Activated T-cell treated with anti-CD3 and anti-CD28 coated beads, Interleukin-2, amount 50 U/mL, for 24 hours (primary cell): ENCODE results near the gene BCR.
A peak's percentile ranks its signal among the peaks of the same experiment; 100 is the strongest.

Experiments used
- DNase-seq: peaks from one replicate; pipeline ENCODE4 v3.0.0-alpha.2; 2020
- H3K27ac Mint-ChIP-seq: 2 replicates; pipeline ENCODE4 v1.8.0; 2020; ENCODE audit warnings: mild to moderate bottlenecking, mixed read lengths
- H3K27me3 Mint-ChIP-seq: 2 replicates; pipeline ENCODE4 v1.8.0; 2020; ENCODE audit warnings: mixed read lengths
- H3K36me3 Mint-ChIP-seq: 2 replicates; pipeline ENCODE4 v1.8.0; 2020; ENCODE audit warnings: low read depth, mixed read lengths
- H3K4me1 Mint-ChIP-seq: 2 replicates; pipeline ENCODE4 v1.8.0; 2020; ENCODE audit warnings: low read depth, mixed read lengths
- H3K4me3 Mint-ChIP-seq: 2 replicates; pipeline ENCODE4 v1.8.0; 2020; ENCODE audit warnings: mild to moderate bottlenecking, moderate library complexity, mixed read lengths
- H3K9me3 Mint-ChIP-seq: 2 replicates; pipeline ENCODE4 v1.8.0; 2020; ENCODE audit warnings: mixed read lengths

Gene BCR

GRCh38 chr22:23218867-23219251, 38.5 kb downstream of the BCR start:
- peaks cover 7% of the 10 kb centered on the region for H3K36me3 Mint-ChIP-seq

DNA sequence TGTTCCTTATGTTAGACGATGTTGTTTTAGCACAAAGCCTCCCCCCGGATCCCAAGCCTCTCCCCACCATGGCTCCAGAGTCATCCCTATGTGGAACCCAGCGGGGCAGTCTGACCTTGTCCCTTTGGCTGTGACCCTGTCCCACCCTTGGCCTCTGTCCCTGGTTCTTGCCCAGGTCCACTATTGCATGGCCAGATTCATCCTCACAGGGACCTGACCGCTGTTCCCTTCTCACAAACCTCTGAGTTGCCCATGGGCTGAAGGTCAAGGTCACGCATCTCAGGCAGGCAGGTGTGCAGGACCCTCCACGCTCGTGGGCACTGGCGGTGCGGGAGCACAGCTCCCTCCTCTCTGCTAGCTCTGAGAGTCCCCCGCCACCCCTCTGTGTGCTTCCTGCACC, 39.0 kb downstream of the BCR start:
- H3K27ac Mint-ChIP-seq = peak overlapping the region; percentile 98
- no peaks in the 10 kb centered on the region for H3K27me3 Mint-ChIP-seq
- peak overlapping the region; percentile 69 for H3K4me3 Mint-ChIP-seq
- H3K36me3 Mint-ChIP-seq = peaks cover 7% of the 10 kb centered on the region
- H3K4me1 Mint-ChIP-seq = peaks cover 96% of the 10 kb centered on the region
- H3K9me3 Mint-ChIP-seq = no peaks in the 10 kb centered on the region
- DNase-seq = no peak

More at GRCh38 chr22:23218867-23219251, 38.5 kb downstream of the BCR start:
- H3K27ac Mint-ChIP-seq = peak overlapping the region; percentile 98
- no peaks in the 10 kb centered on the region for H3K27me3 Mint-ChIP-seq
- H3K4me3 Mint-ChIP-seq = peak overlapping the region; percentile 69
- no peaks in the 10 kb centered on the region for H3K9me3 Mint-ChIP-seq
- H3K4me1 Mint-ChIP-seq = peaks cover 96% of the 10 kb centered on the region
- DNase-seq = no peak

DNA sequence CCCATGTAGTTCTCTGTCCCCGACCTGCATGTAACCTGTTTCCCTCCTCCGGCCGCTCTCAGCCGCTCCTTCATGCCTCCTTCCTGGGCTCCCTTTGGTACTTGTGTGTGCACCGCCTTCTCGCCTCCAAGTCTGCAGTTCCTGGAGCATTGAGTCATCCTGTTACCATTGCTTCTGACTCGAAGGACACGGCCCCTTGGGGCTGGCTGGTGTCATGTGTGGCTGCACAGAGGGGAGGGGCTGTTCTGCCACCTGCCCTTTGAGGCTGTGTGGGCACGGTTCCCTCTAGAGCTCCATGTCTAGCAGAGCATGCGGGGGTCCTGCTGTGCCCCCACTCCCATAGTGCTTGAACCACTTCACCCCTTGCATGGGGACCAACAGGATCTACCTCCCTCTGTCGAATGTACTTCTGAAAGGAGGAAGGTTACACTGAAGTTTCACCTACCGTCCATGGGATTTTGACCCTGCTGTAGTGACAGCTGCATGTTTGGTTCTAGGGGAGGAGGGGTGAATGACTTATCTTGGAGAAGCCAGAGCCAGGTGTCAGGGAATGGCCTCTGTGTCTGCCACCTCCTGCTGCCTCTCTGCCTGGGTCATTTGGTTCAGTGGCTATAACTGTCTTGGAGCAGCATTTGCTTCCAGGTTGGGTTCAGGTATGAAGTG, 39.6 kb downstream of the BCR start:
- H3K9me3 Mint-ChIP-seq = no peaks in the 10 kb centered on the region
- peak overlapping the region; percentile 69 for H3K4me3 Mint-ChIP-seq
- peak overlapping the region; percentile 98 for H3K27ac Mint-ChIP-seq
- H3K27me3 Mint-ChIP-seq = no peaks in the 10 kb centered on the region
- peak; percentile 72 for DNase-seq
- H3K4me1 Mint-ChIP-seq = peaks cover 97% of the 10 kb centered on the region
- peaks cover 8% of the 10 kb centered on the region for H3K36me3 Mint-ChIP-seq

DNA sequence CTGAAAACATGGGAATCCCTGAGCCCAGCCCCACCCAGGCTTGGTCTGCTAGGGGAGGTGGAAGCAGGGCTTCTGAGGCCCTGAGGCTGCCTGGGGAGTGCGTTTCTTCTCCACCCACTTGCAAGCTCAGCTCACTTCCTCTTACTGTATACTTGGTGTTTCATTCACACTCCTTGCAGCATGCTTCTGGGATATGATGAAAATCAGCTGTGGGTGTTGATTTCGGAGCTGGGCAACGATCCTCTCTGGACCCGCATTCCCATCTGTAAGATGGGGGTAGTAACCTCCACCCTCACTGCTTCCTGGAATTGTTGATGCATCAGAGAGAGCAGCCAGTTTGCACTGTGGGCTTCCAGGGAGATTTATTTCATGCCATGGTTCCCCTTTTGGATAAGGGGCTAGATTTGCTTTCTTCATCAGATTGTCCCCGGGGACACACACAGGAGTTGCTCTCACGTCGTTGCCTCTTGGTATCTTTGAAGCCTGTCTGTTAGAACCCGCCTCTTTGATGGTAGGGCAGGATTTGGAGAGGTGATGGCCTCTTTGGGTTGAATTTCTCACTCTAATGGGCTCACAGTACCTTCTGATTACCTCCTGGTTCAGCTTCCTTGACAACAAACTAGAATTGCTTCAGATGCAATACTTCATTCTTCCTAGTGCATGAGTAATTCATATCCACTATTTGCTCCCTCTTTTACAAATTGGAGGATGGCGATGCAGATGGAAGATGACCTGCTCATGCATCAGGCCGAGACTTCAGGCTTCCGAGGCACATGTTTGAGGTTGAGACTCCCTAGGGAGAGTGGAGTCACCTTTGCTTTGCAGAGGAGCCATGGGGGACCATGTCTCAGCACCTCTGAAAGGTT, 40.4 kb downstream of the BCR start:
- peak overlapping the region; percentile 69 for H3K4me3 Mint-ChIP-seq
- peaks cover 9% of the 10 kb centered on the region for H3K36me3 Mint-ChIP-seq
- no peaks in the 10 kb centered on the region for H3K27me3 Mint-ChIP-seq
- no peak for DNase-seq
- H3K9me3 Mint-ChIP-seq = no peaks in the 10 kb centered on the region
- peaks cover 97% of the 10 kb centered on the region for H3K4me1 Mint-ChIP-seq
- peak overlapping the region; percentile 98 for H3K27ac Mint-ChIP-seq

GRCh38 chr22:23221351-23221804, 41.1 kb downstream of the BCR start:
- Mint-ChIP-seq H3K4me1 (peaks cover 97% of the 10 kb centered on the region), H3K4me3 (no peak overlapping the region), H3K36me3 (peaks cover 12% of the 10 kb centered on the region), H3K27ac (peak overlapping the region; percentile 98), H3K9me3 (no peaks in the 10 kb centered on the region), H3K27me3 (no peaks in the 10 kb centered on the region)
- DNase-seq = no peak

- H3K4me1 Mint-ChIP-seq = peaks cover 97% of the 10 kb centered on the region
- DNase-seq = no peak
- H3K4me3 Mint-ChIP-seq = no peak overlapping the region
- H3K36me3 Mint-ChIP-seq = peaks cover 14% of the 10 kb centered on the region
- H3K9me3 Mint-ChIP-seq = no peaks in the 10 kb centered on the region
- no peaks in the 10 kb centered on the region for H3K27me3 Mint-ChIP-seq
- peak overlapping the region; percentile 27 for H3K27ac Mint-ChIP-seq
These were observed 41.9 kb downstream of the BCR start for GRCh38 chr22:23222033-23222792.

DNA sequence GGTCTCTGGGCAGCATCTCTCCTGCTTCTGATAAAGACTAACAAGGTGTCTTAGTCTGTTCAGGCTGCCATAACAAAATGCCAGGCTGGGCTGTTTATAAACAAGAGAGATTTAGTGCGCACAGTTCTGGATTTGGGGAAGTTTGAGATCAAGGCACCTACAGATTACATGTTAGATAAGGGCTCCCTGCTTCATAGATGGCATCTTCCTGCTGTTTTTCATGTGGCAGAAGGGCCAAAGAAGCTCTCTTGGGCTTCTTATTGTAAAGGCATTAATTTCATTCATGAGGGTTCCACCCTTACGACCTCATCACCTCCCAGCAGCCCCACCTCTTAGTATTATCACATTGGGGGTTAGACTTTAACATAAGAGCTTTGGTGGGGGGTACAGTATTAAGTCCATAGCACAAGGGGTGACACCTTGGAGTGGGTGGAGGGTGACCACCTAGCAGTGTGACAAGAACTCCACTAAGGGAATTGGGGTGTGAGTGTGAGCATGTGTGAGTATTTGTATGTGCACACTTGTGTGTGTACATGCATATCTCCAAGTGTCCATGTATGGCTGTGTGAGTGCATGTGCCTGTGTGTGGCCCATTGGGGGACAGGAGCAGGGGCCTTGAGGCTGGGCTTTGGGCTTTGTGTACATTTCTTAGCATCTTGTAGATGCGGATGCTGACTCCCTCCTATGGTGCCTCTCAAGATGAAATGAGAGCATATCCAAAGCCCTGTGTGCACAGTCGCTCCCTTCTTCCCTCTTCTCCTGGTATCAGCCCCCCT, 42.7 kb downstream of the BCR start:
- DNase-seq = no peak
- Mint-ChIP-seq H3K9me3 (peaks cover 5% of the 10 kb centered on the region), H3K36me3 (peaks cover 22% of the 10 kb centered on the region), H3K27ac (peak overlapping the region; percentile 76), H3K4me3 (no peak overlapping the region), H3K4me1 (peaks cover 97% of the 10 kb centered on the region), H3K27me3 (no peaks in the 10 kb centered on the region)

DNA sequence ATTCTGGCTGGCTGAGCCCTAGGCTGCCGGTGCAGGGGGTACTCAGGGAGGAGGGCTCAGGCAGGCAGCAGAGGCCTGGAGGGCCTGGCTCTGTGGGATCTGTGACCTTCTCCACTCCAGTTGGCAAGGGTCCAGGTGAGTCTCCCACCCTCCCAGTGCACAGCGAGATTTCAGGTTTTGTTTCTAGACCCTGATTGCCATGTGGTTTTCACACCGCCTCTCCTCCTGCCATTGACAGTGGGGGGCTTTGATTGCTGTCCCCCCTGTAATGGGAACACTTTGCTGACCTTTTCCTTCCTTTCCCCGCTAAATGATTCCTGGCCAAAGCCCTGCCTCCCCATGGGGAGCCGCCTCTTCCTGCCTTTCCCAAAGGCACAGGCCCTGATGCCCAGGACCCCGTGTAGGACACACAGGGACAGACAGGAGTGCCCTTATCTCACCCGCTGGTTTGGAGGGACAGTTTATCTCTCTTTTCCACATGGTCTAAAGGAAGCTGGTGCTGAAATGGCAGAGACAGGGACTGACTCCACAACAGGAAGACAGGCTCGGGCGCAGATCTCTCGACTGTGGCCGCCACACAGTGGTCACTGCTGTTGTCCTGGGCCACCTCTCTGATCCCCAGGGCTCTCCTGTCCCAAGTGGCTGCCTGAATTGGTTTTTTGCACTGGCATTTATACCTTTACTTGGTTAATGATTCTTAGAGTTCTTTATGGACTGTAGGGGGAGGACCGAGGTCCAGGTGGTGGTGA, 43.4 kb downstream of the BCR start:
- H3K9me3 Mint-ChIP-seq = peaks cover 11% of the 10 kb centered on the region
- no peaks in the 10 kb centered on the region for H3K27me3 Mint-ChIP-seq
- H3K4me3 Mint-ChIP-seq = no peak overlapping the region
- H3K4me1 Mint-ChIP-seq = peaks cover 94% of the 10 kb centered on the region
- peak overlapping the region; percentile 76 for H3K27ac Mint-ChIP-seq
- DNase-seq = no peak
- peaks cover 29% of the 10 kb centered on the region for H3K36me3 Mint-ChIP-seq

- no peak overlapping the region for H3K4me3 Mint-ChIP-seq
- peaks cover 16% of the 10 kb centered on the region for H3K9me3 Mint-ChIP-seq
- DNase-seq = no peak
- no peaks in the 10 kb centered on the region for H3K27me3 Mint-ChIP-seq
- H3K4me1 Mint-ChIP-seq = peaks cover 87% of the 10 kb centered on the region
- H3K27ac Mint-ChIP-seq = peak overlapping the region; percentile 69
- peaks cover 40% of the 10 kb centered on the region for H3K36me3 Mint-ChIP-seq
These were observed 44.5 kb downstream of the BCR start for GRCh38 chr22:23224846-23225245.

DNA sequence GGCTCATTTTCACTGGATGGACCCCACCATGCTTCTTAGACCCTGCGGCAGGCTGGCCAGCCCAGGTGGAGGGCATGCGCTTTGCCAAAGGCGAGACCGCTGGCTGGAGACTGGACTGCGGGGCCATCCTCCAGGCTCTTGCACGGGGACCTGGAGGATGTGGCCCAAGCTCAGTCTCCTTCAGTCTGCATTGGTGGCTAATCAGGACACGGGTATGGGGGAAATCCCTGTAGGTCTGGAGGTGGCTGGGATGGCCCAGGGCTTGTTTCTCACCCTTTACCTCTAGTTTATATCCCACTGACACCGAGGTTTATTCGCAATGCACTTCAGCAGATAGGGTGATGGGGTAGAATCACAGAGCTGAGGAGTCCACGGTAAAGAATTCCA, 45.0 kb downstream of the BCR start:
- H3K9me3 Mint-ChIP-seq = peaks cover 16% of the 10 kb centered on the region
- H3K27me3 Mint-ChIP-seq = no peaks in the 10 kb centered on the region
- peaks cover 86% of the 10 kb centered on the region for H3K4me1 Mint-ChIP-seq
- H3K36me3 Mint-ChIP-seq = peaks cover 44% of the 10 kb centered on the region
- H3K27ac Mint-ChIP-seq = peak overlapping the region; percentile 69
- no peak overlapping the region for H3K4me3 Mint-ChIP-seq
- DNase-seq = no peak

DNA sequence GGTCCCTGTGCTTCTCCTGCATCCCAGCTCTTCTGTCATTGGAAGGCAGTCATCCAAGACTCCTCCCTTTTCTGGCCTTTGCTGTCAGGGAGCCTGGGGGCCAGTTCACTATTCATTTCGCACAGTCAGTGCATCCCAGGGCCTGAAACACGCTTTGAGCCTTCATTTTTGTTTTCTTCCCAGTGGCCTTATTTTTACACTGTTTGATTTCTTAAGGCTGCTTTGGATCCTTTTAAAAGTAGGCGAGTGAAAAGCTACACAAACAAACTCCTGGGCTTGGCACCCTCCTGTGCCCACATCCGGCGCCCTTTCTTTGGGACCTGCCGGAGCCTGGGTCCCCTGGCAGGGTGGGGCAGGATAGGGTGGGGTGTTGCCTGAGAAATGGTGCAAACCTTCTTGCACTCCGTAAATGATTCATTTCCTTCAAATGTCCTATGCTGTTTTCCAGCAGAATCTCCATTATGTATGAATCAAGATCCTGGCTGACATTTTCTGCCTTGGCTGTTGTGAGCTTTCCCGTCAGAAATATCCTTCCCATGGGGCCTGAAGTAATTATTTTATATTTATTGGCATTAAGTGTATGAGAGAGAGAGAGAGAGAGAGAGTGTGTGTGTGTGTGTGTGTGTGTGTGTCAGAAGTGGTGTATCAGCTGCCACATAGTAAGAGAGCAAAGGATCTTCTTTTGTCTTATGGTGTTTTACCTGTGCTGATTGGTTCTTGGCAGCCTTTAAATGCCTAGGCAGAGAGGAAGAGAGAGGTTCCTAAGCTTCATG, 45.6 kb downstream of the BCR start:
- H3K36me3 Mint-ChIP-seq = peaks cover 44% of the 10 kb centered on the region
- peaks cover 83% of the 10 kb centered on the region for H3K4me1 Mint-ChIP-seq
- H3K4me3 Mint-ChIP-seq = no peak overlapping the region
- peaks cover 16% of the 10 kb centered on the region for H3K9me3 Mint-ChIP-seq
- no peaks in the 10 kb centered on the region for H3K27me3 Mint-ChIP-seq
- peak overlapping the region; percentile 69 for H3K27ac Mint-ChIP-seq
- no peak for DNase-seq

GRCh38 chr22:23226497-23226850, 46.2 kb downstream of the BCR start:
- H3K4me1 Mint-ChIP-seq = peaks cover 79% of the 10 kb centered on the region
- no peaks in the 10 kb centered on the region for H3K27me3 Mint-ChIP-seq
- H3K4me3 Mint-ChIP-seq = no peak overlapping the region
- peaks cover 44% of the 10 kb centered on the region for H3K36me3 Mint-ChIP-seq
- DNase-seq = no peak
- peaks cover 16% of the 10 kb centered on the region for H3K9me3 Mint-ChIP-seq
- H3K27ac Mint-ChIP-seq = peak overlapping the region; percentile 69

DNA sequence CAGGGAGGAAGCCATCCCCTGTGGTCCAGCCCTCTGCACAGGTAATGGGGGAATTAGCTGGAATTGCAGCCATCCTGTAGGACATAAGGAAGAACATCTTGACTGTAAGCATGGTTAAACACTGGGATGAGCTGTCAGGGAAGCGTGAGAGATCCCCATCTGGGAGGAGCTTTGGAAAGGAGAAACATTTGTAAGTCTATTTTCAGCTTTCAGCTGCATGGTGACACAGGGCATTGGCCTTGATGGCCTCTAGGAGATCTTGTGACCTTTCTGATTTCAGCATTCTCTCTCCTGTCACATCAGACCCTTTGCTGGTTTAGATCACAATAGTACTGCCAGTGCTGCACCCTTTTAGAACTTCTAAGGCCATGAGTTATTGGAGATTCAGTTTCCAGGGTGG, 47.1 kb downstream of the BCR start:
- H3K4me1 Mint-ChIP-seq = peaks cover 75% of the 10 kb centered on the region
- H3K36me3 Mint-ChIP-seq = peaks cover 44% of the 10 kb centered on the region
- peaks cover 16% of the 10 kb centered on the region for H3K9me3 Mint-ChIP-seq
- peak overlapping the region; percentile 69 for H3K27ac Mint-ChIP-seq
- H3K4me3 Mint-ChIP-seq = no peak overlapping the region
- no peak for DNase-seq
- no peaks in the 10 kb centered on the region for H3K27me3 Mint-ChIP-seq
